CD14-positive monocyte (primary cell): ENCODE data around the gene ODF2. TPM values are rescaled to one million over a fixed set of nuclear protein-coding genes. Genes with fewer than 3 reads are reported as not detected.
A peak's percentile ranks its signal among the peaks of the same experiment; 100 is the strongest.

Experiments
- DNase-seq, 3 donors: peaks; one replicate each; pipeline ENCODE4 v3.0.0-alpha.2; 2011 to 2022
- H2AFZ ChIP-seq: 2 replicates; pipeline ENCODE4 v1.6.0; 2012; ENCODE audit warnings: mild to moderate bottlenecking, low read depth, low read length, inconsistent platforms; ENCODE audit not compliant: insufficient read depth, poor library complexity, severe bottlenecking
- H3K27ac ChIP-seq, 2 donors: 1 replicate in 1 of 2; 2 replicates in 1 of 2; pipeline ENCODE4 v1.5.1; 2012 to 2013; ENCODE audit warnings: low read length in 2 of 2, control low read depth in 1 of 2, inconsistent platforms in 1 of 2, low read depth in 1 of 2, mild to moderate bottlenecking in 1 of 2
- H3K27me3 ChIP-seq, 2 donors: one replicate each; pipeline versions ENCODE4 v1.6.0 to v1.6.1; 2011 to 2013; ENCODE audit warnings: low read length in 2 of 2; ENCODE audit not compliant: control insufficient read depth in 2 of 2, insufficient read depth in 2 of 2
- H3K36me3 ChIP-seq, 2 donors: replicated peaks in 1 of 2; 1 replicate in 1 of 2; 2 replicates in 1 of 2; pipeline versions ENCODE4 v1.5.1 to v1.6.1; 2012 to 2013; ENCODE audit warnings: low read length in 2 of 2, control low read depth in 1 of 2, inconsistent platforms in 1 of 2, mild to moderate bottlenecking in 1 of 2; ENCODE audit not compliant: insufficient read depth in 2 of 2, control insufficient read depth in 1 of 2
- H3K4me1 ChIP-seq, 2 donors: 1 replicate in 1 of 2; 2 replicates in 1 of 2; pipeline versions ENCODE4 v1.5.1 to v1.6.1; 2012 to 2013; ENCODE audit warnings: low read length in 2 of 2, control low read depth in 1 of 2, inconsistent platforms in 1 of 2, mild to moderate bottlenecking in 1 of 2, moderate library complexity in 1 of 2; ENCODE audit not compliant: insufficient read depth in 2 of 2, control insufficient read depth in 1 of 2
- H3K4me2 ChIP-seq: replicated peaks from 2 replicates; pipeline ENCODE3; 2012; ENCODE audit warnings: low read length, moderate library complexity, mild to moderate bottlenecking; ENCODE audit not compliant: poor library complexity, severe bottlenecking; ENCODE audit errors: extremely low read depth
- H3K4me3 ChIP-seq, 3 experiments: fragments of 200-600 bp in 1 of 3; sonication (generic) in 1 of 3; replicated peaks in 1 of 3; 1 replicate in 2 of 3; 2 replicates in 1 of 3; pipeline ENCODE4 v1.5.1; 2011 to 2013; ENCODE audit warnings: low read length in 3 of 3, mild to moderate bottlenecking in 3 of 3, control low read depth in 2 of 3, low read depth in 2 of 3, inconsistent platforms in 1 of 3, moderate library complexity in 1 of 3
- H3K79me2 ChIP-seq: 2 replicates; pipeline ENCODE4 v1.6.0; 2012; ENCODE audit warnings: mild to moderate bottlenecking, control low read depth, inconsistent platforms, low read length, moderate library complexity; ENCODE audit not compliant: insufficient read depth
- H3K9ac ChIP-seq: 2 replicates; pipeline ENCODE4 v1.6.0; 2017; ENCODE audit warnings: low read length, mild to moderate bottlenecking; ENCODE audit not compliant: insufficient read depth, poor library complexity, severe bottlenecking
- H3K9me3 ChIP-seq, 2 donors: replicated peaks in 1 of 2; 1 replicate in 1 of 2; 2 replicates in 1 of 2; pipeline versions ENCODE4 v1.5.1 to v1.6.1; 2012 to 2013; ENCODE audit warnings: low read length in 2 of 2, control low read depth in 1 of 2; ENCODE audit not compliant: control insufficient read depth in 1 of 2, insufficient read depth in 1 of 2
- H4K20me1 ChIP-seq: 2 replicates; pipeline ENCODE4 v1.6.0; 2012; ENCODE audit warnings: mild to moderate bottlenecking, low read length, control low read depth, moderate library complexity; ENCODE audit not compliant: insufficient read depth
- H3K27ac Mint-ChIP-seq, 7 donors: one replicate each; pipeline ENCODE4 v1.8.0; 2020; ENCODE audit warnings: mild to moderate bottlenecking in 7 of 7, mixed read lengths in 7 of 7, moderate library complexity in 6 of 7, inconsistent platforms in 2 of 7
- H3K27me3 Mint-ChIP-seq, 3 donors: one replicate each; pipeline ENCODE4 v1.8.0; 2021 to 2022; ENCODE audit warnings: low read depth in 3 of 3, mild to moderate bottlenecking in 3 of 3, mixed read lengths in 3 of 3, moderate library complexity in 3 of 3, inconsistent platforms in 1 of 3
- H3K36me3 Mint-ChIP-seq, 2 donors: one replicate each; pipeline ENCODE4 v1.8.0; 2020; ENCODE audit warnings: mixed read lengths in 2 of 2, inconsistent platforms in 1 of 2, mild to moderate bottlenecking in 1 of 2
- H3K4me1 Mint-ChIP-seq: one replicate; pipeline ENCODE4 v1.8.0; 2020; ENCODE audit warnings: mild to moderate bottlenecking, mixed read lengths
- H3K4me3 Mint-ChIP-seq, 2 donors: one replicate each; pipeline ENCODE4 v1.8.0; 2020; ENCODE audit warnings: mild to moderate bottlenecking in 2 of 2, mixed read lengths in 2 of 2, moderate library complexity in 1 of 2
- H3K9me3 Mint-ChIP-seq, 7 donors: one replicate each; pipeline ENCODE4 v1.8.0; 2020 to 2022; ENCODE audit warnings: mixed read lengths in 7 of 7, mild to moderate bottlenecking in 6 of 7, moderate library complexity in 6 of 7, inconsistent platforms in 2 of 7
- CTCF ChIP-seq: fragments of 200-600 bp; IDR thresholded peaks from one replicate; pipeline ENCODE4 v1.8.0; 2022; ENCODE audit warnings: antibody characterized with exemption, mild to moderate bottlenecking
- WGBS: methylation state at CpG from one replicate; pipeline ENCODE4 v1.1.5; 2013; ENCODE audit warnings: missing lambda C conversion rate; ENCODE audit not compliant: insufficient coverage; 5-methylcytosine and 5-hydroxymethylcytosine counted together
- intact Hi-C, 2 donors: fragments of 100-400 bp; cut with micrococcal nuclease; formaldehyde crosslinking; loops; one replicate each; pipeline versions ENCODE4 v1.15.0 to v1.15.1; 2023
- polyA plus RNA-seq, 3 donors: library from polyadenylated mRNA; depleted of rRNA in 1 of 3; unstranded in 2 of 3; stranded (reverse) in 1 of 3; fragments of 300-500 nt in 2 of 3; fragments of >200 nt in 1 of 3; fragmentation: Illumina TruSeq in 2 of 3; gene quantifications; 1 replicate in 2 of 3; 2 replicates in 1 of 3; pipeline ENCODE4 v1.2.3, GENCODE V29; 2012 to 2021

ODF2 gene
- polyA plus RNA-seq, 3 donors = 7.9 to 24.1 (median 11.4) TPM

- peaks cover 19% of the 10 kb centered on the region for H4K20me1 ChIP-seq
- peaks cover 70 to 85% of the 10 kb centered on the region in 2 donors for H3K36me3 ChIP-seq
- H2AFZ ChIP-seq = no peak overlapping the region
- no peak for DNase-seq
- 97% methylated on average over 8 of the region's 9 CpGs for WGBS
- peaks cover 5% of the 10 kb centered on the region for H3K4me1 Mint-ChIP-seq
- H3K9me3 Mint-ChIP-seq = no peaks in the 10 kb centered on the region
- H3K4me3 Mint-ChIP-seq = no peak overlapping the region
- H3K27me3 ChIP-seq = no peaks in the 10 kb centered on the region
- H3K4me1 ChIP-seq = no peaks in the 10 kb centered on the region
- peaks cover 33% of the 10 kb centered on the region for H3K79me2 ChIP-seq
- no peak overlapping the region for H3K27ac Mint-ChIP-seq
- peaks cover 0 to 2% (median 0%) of the 10 kb centered on the region in 3 donors for H3K27me3 Mint-ChIP-seq
- H3K36me3 Mint-ChIP-seq = peaks cover 53 to 85% of the 10 kb centered on the region in 2 donors
- no peaks in the 10 kb centered on the region for H3K9me3 ChIP-seq
- H3K4me3 ChIP-seq = no peak overlapping the region
- intact Hi-C loops = no loop called here
- no peak overlapping the region for H3K9ac ChIP-seq
- H3K27ac ChIP-seq = no peak overlapping the region
- no peak overlapping the region for H3K4me2 ChIP-seq
- TF ChIP-seq CTCF = no peak
These were observed 57.0 kb downstream of the ODF2 start for GRCh38 chr9:128512820-128513219.

- Histone ChIP-seq H3K27me3 (no peaks in the 10 kb centered on the region), H3K27ac (no peak overlapping the region), H3K9ac (no peak overlapping the region), H3K36me3 (peaks cover 79 to 91% of the 10 kb centered on the region in 2 donors), H3K4me3 (no peak overlapping the region), H3K4me2 (no peak overlapping the region), H2AFZ (no peak overlapping the region), H4K20me1 (peaks cover 5% of the 10 kb centered on the region), H3K4me1 (no peaks in the 10 kb centered on the region), H3K9me3 (no peaks in the 10 kb centered on the region), H3K79me2 (no peaks in the 10 kb centered on the region)
- Mint-ChIP-seq H3K36me3 (peaks cover 75 to 93% of the 10 kb centered on the region in 2 donors), H3K4me3 (no peak overlapping the region), H3K27me3 (no peaks in the 10 kb centered on the region), H3K9me3 (peaks cover 0 to 5% (median 3%) of the 10 kb centered on the region in 7 donors), H3K27ac (peak overlapping the region in 1 of 7 donors; percentile 6), H3K4me1 (no peaks in the 10 kb centered on the region)
- no peak for TF ChIP-seq CTCF
- 100% methylated on average over 4 of the region's 6 CpGs for WGBS
- intact Hi-C loops = no loop called here
- DNase-seq = no peak
These were observed 66.2 kb downstream of the ODF2 start for GRCh38 chr9:128521956-128522355.
